ENCODE measurements around the gene B4GALT4.

Gene B4GALT4

DNA sequence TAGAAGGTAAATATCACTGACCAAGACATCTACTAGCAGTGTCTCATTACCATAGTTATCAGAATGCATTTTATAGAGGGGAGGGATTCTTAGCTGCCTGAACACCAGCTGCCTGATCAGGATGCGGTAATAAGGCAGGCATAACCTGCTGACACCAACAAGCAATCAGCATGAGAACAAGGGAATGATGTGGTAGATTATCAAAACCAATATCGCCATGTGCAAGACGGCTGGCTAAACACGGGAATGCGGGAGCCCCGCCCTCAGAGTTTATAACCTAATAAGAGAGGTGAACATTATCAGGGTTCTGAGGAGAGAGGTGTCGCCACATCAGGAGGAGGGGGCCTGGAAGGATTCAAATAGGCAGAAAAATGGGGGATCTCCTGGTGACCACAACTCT lies 20.5 kb downstream of the B4GALT4 start:
- no peak overlapping the region for H3K4me3 ChIP-seq (ENCODE audit: low read depth, low read length)
- TF ChIP-seq, protein P1, sequence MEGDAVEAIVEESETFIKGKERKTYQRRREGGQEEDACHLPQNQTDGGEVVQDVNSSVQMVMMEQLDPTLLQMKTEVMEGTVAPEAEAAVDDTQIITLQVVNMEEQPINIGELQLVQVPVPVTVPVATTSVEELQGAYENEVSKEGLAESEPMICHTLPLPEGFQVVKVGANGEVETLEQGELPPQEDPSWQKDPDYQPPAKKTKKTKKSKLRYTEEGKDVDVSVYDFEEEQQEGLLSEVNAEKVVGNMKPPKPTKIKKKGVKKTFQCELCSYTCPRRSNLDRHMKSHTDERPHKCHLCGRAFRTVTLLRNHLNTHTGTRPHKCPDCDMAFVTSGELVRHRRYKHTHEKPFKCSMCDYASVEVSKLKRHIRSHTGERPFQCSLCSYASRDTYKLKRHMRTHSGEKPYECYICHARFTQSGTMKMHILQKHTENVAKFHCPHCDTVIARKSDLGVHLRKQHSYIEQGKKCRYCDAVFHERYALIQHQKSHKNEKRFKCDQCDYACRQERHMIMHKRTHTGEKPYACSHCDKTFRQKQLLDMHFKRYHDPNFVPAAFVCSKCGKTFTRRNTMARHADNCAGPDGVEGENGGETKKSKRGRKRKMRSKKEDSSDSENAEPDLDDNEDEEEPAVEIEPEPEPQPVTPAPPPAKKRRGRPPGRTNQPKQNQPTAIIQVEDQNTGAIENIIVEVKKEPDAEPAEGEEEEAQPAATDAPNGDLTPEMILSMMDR (conservative IDR thresholded peaks at IDR 0.05; ENCODE audit: low read depth, low read length), result no peak
- no peak for DNase-seq (ENCODE audit: low read depth)

DNA sequence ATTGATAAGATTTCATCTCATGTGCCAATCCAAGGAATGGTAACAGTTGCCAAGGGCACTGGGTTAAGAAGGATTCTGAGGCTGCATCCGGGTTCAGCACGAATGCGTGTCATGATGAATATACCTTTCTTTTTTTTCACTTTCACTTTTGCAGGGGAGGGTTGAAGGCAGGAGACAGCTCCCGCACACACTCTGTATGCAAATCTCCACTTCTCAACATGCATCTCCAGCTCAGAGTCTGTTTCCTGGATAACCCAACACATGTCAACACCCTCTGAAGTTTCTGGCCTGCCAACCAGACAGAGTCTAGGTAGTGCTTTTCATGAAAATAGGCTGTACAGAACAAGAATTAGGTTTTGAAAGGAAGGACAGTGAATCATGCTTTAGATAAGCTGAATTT lies 21.6 kb downstream of the B4GALT4 start:
- TF ChIP-seq, protein P1 (conservative IDR thresholded peaks at IDR 0.05; ENCODE audit: low read depth, low read length), result no peak
- no peak overlapping the region for H3K4me3 ChIP-seq (ENCODE audit: low read depth, low read length)
- DNase-seq (ENCODE audit: low read depth), result peak; percentile 14

DNA sequence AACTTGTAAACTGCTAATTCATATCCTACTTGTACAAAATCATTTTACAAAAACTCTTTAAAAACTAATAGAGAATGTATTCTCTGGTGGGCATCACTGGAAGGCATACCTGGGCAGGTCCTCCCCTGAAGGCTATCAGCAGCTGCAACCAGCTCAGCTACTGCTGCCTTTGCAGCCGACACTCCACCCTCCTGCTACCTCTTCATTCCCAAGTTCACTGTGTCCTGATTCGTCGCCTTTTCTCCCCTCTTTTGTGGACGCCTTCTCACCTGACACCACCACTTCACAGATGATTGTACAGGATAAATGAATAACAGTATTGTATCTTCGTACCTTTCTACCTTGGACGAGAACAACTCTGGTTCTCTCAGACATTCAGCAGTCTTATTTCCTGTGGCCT lies 28.9 kb downstream of the B4GALT4 start:
- no peak overlapping the region for H3K4me3 ChIP-seq (ENCODE audit: low read depth, low read length)
- no peak for DNase-seq (ENCODE audit: low read depth)
- TF ChIP-seq, protein P1 (conservative IDR thresholded peaks at IDR 0.05; ENCODE audit: low read depth, low read length), result no peak

DNA sequence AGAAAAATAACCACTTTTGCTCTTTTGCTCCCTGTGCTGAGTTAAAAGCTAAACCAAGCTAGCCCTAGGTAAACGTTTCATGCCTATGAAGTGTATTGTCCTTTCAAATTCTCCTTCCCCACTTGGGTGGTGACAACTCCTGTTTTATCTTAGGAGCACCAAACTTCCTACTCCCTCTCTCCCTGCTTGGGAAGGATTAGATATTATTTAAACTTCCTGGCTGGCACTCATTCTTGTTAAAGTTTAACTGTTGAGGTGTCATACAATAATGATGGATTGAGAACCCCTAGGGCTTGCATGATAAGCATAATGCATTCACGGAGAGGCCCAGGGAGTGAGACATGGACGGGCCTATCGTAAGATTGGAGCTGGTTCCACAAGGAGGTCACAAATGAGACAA lies 29.5 kb downstream of the B4GALT4 start:
- DNase-seq (ENCODE audit: low read depth), result no peak
- no peak overlapping the region for H3K4me3 ChIP-seq (ENCODE audit: low read depth, low read length)
- TF ChIP-seq, protein P1 (conservative IDR thresholded peaks at IDR 0.05; ENCODE audit: low read depth, low read length), result no peak

DNA sequence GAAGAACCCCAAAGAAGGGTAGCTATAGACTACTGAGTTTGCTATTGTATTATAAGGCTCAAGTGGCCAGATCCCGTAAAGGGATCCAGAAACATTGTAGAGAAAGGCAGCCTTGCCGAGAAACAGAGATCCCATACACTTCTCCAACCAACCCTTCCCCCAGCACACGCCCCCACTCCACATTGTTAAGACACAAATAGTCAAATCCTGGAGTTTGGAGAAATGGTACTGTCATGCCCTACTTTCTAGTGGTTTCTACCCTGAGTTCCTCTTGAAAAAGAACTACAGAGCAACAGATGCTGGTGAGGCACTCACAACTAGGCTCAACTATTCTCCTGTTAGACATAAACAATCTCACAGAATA lies 33.2 kb downstream of the B4GALT4 start:
- TF ChIP-seq, protein P1 (conservative IDR thresholded peaks at IDR 0.05; ENCODE audit: low read depth, low read length), result no peak

DNA sequence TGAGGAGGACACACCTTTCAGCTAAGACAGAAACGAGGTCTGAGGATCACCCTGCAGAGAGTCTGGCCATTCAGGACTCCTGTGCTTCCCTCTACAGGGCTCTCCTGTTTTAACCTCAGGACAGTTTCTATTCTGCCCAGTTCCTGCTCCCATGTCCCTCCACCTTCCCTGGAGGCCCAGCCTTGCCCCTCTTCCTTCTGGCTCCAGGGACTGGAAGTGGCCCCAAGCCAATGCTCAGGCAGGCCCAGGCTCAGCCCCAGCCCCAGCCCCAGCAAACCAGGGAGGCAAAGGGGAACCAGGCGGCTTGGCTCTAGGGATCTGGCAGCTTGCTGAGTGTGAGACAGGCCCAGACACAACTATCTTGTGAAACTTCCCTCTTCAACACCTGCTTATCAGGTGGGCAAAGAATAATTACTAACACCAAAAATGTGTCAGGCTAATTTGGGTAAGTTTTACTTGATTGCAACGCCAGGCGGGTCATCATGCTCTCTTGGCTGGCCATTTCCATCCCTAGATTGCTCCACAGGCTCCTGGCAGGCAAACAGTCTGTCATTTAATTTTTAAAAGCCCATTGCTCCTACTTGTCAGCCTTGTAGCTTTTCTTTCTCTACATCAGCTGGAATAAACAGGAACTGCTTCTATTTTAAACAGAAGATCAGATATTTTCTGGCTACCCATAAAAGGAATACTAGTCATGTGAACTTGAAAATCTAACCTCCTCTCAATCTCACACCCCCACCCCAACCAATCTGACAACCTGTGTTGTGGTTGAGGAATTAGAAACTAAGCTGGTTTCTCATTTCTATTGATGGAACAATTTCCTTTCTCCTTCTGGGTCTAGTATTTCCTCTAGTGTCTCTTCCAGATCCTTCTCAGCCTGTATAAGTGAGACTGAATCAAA lies 33.8 kb downstream of the B4GALT4 start:
- TF ChIP-seq, protein P1 (conservative IDR thresholded peaks at IDR 0.05; ENCODE audit: low read depth, low read length), result no peak
- DNase-seq (ENCODE audit: low read depth), result no peak
- no peak overlapping the region for H3K4me3 ChIP-seq (ENCODE audit: low read depth, low read length)

More for the DNA sequence above, 33.2 kb downstream of the B4GALT4 start:
- no peak for DNase-seq (ENCODE audit: low read depth)
- H3K4me3 ChIP-seq (ENCODE audit: low read depth, low read length), result no peak overlapping the region

DNA sequence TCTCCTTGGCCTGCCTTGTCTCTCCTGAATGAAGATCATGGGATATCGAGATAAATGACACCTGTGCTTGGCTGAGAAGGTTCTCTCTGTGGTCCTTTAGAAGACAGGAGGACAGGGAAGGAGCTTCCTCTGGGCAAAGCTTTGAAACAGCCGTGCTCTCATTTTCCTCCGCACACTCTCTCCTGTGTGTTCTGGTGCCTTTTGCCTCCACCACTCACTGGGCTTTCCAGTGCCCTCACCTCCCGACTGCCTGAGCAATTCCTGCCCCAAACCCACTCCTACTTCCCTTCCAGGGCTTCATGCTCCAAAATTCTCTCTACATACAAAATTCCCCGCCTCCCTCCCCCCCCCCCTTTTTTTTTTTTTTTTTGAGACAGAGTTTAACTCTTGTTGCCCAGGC lies 35.0 kb downstream of the B4GALT4 start:
- no peak overlapping the region for H3K4me3 ChIP-seq (ENCODE audit: low read depth, low read length)
- no peak for DNase-seq (ENCODE audit: low read depth)
- TF ChIP-seq, protein P1 (conservative IDR thresholded peaks at IDR 0.05; ENCODE audit: low read depth, low read length), result no peak

Measured in choroid plexus epithelial cell (primary cell).